ENCODE measurements around the gene LRMDA.
"Not testable (repeated sequence)": the region's sequence is repeated elsewhere in the genome, so short reads cannot be mapped to it uniquely, and the experiment has no call there.

LRMDA gene

GRCh38 chr10:75592791-75593643 is 161.6 kb downstream of the LRMDA start:
- DNase-seq, result no peak

- no peak for DNase-seq
These were observed 162.5 kb downstream of the LRMDA start for GRCh38 chr10:75593692-75594556.

GRCh38 chr10:75596930-75597620 is 165.7 kb downstream of the LRMDA start:
- DNase-seq, result no peak

- DNase-seq, result no peak
These were observed 166.5 kb downstream of the LRMDA start for GRCh38 chr10:75597773-75598440.

GRCh38 chr10:75598998-75599397 is 167.6 kb downstream of the LRMDA start:
- no peak for DNase-seq

GRCh38 chr10:75599875-75600648 is 168.6 kb downstream of the LRMDA start:
- no peak for DNase-seq

GRCh38 chr10:75600833-75601232 is 169.4 kb downstream of the LRMDA start:
- no peak for DNase-seq

- no peak for DNase-seq
These were observed 170.9 kb downstream of the LRMDA start for GRCh38 chr10:75602341-75602740.

- no peak for DNase-seq
These were observed 173.7 kb downstream of the LRMDA start for GRCh38 chr10:75605096-75605495.

- DNase-seq, result not testable (repeated sequence)
These were observed 174.4 kb downstream of the LRMDA start for GRCh38 chr10:75605795-75606194.

GRCh38 chr10:75606203-75606779 is 174.9 kb downstream of the LRMDA start:
- no peak for DNase-seq

GRCh38 chr10:75607576-75607975 is 176.2 kb downstream of the LRMDA start:
- DNase-seq, result no peak

- no peak for DNase-seq
These were observed 178.8 kb downstream of the LRMDA start for GRCh38 chr10:75610183-75610582.

GRCh38 chr10:75611172-75611992 is 180.0 kb downstream of the LRMDA start:
- DNase-seq, result no peak

- no peak for DNase-seq
These were observed 180.6 kb downstream of the LRMDA start for GRCh38 chr10:75611993-75612372.

GRCh38 chr10:75612904-75613684 is 181.7 kb downstream of the LRMDA start:
- no peak for DNase-seq

GRCh38 chr10:75613685-75614504 is 182.5 kb downstream of the LRMDA start:
- no peak for DNase-seq

- DNase-seq, result no peak
These were observed 184.7 kb downstream of the LRMDA start for GRCh38 chr10:75616076-75616475.
